ENCODE results near the gene TC2N. TPM values are rescaled to one million over a fixed set of nuclear protein-coding genes. Genes with fewer than 3 reads are reported as not detected.

The TC2N gene
- total and polyA plus RNA-seq, 2 donors, result 23.9 to 42.5 TPM

DNA sequence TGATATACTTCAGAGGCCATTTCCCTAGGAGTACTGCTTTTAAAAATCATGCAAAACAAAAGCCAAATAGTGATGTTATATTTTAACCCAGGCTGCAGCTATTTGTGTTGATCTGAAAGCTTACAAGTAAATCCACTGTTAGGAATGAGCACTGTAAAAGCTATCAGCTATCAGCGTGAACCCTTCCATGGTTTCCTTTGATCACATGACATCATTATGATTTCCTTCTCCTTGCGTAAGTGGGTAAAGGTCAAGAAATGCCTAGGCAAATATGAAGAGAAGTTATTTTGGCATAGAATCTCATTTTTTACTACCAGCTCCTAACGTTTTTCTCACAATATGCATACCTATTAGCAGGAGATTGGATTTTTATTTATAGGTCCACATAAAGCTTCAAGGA is 86.9 kb downstream of the TC2N start:
- Histone ChIP-seq H3K4me3 (ENCODE audit: low read length in 2 of 2) (no peak overlapping the region), H3K36me3 (ENCODE audit: control insufficient read depth in 2 of 2, insufficient read depth in 2 of 2, low read length in 1 of 2) (no peaks in the 10 kb centered on the region), H3K27ac (ENCODE audit: low read depth in 1 of 2, low read length in 1 of 2) (no peak overlapping the region), H3K4me1 (ENCODE audit: control insufficient read depth in 2 of 2, insufficient read depth in 2 of 2, low read length in 2 of 2) (no peaks in the 10 kb centered on the region), H3K9me3 (ENCODE audit: control insufficient read depth in 2 of 2, insufficient read depth in 1 of 2, low read length in 1 of 2) (no peaks in the 10 kb centered on the region), H3K27me3 (ENCODE audit: control insufficient read depth in 2 of 2, insufficient read depth in 1 of 2, low read length in 1 of 2) (no peaks in the 10 kb centered on the region)
- WGBS, result 77% methylated on average over 3 of the region's 3 CpGs
- DNase-seq (ENCODE audit: low read depth in 6 of 9, low spot score in 9 of 9), result no peak

DNA sequence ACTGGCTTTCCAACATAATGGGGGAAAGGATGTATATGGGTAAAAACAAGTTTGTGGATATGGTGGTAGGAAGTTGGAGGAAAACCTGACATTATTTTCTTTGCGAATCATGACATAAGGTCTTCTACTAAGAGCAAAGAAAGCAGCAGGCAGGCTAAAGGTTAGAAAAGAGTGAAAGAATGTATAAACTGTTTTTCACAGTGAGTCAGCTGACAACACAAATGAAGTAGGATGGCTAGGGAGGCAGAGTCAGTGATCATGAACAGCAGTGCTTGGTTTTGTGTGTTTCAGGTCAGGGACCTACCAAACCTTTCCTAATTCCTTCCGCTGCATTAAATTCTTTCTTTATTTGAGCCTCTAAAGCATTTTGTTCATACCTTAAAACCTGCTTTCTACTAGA is 89.1 kb downstream of the TC2N start:
- no peaks in the 10 kb centered on the region for H3K4me1 ChIP-seq (ENCODE audit: control insufficient read depth in 2 of 2, insufficient read depth in 2 of 2, low read length in 2 of 2)

DNA sequence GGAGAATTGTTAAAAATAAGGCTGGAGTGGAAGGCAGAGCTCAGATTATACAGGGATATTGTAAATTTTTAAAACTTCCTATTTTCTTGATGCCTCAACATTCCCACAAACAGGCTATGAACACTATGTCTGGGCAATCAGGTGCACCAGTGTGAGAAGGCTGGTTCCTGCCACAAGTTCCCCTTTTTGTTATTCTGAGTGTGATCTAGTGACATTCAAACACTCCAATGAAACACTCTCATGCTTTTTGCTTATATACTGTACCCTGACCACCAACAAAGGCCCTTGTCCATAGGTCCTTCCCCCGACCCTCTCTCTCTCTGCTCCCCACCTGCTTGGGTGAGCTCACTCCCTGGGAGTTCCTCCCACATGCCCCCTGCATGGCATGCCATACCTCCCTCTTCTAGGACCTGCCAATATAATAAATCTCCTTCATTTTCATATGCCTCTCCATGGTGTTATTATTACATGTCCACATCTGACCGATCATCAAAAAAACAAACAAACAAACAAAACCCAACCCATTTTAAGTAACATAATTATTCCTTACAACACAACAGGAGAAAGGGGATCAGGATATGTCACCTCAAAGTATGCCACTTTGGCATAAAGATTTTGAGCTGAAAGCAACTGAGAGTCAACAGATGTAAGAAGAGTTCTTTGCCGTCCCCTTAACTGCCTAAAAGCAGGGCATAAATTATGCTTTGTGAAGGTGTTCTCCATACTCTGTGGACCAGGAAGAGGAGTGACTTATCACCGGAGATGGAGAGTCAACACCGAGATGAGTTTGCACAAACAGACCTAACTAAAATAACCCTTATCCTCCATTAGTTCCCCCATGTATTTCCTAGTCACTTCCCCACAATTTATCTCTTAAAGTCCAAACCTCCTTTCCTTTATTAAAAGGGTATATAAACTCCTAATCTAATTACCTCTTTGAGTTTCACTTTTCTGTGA is 92.9 kb downstream of the TC2N start:
- no peak overlapping the region for H3K27ac ChIP-seq (ENCODE audit: low read depth in 1 of 2, low read length in 1 of 2)
- WGBS, result 46% methylated on average over 5 of the region's 5 CpGs
- no peak overlapping the region for H3K4me3 ChIP-seq (ENCODE audit: low read length in 2 of 2)
- H3K4me1 ChIP-seq (ENCODE audit: control insufficient read depth in 2 of 2, insufficient read depth in 2 of 2, low read length in 2 of 2), result no peaks in the 10 kb centered on the region
- no peaks in the 10 kb centered on the region for H3K27me3 ChIP-seq (ENCODE audit: control insufficient read depth in 2 of 2, insufficient read depth in 1 of 2, low read length in 1 of 2)
- DNase-seq (ENCODE audit: low read depth in 6 of 9, low spot score in 9 of 9), result no peak
- no peaks in the 10 kb centered on the region for H3K36me3 ChIP-seq (ENCODE audit: control insufficient read depth in 2 of 2, insufficient read depth in 2 of 2, low read length in 1 of 2)
- no peaks in the 10 kb centered on the region for H3K9me3 ChIP-seq (ENCODE audit: control insufficient read depth in 2 of 2, insufficient read depth in 1 of 2, low read length in 1 of 2)

More for the DNA sequence above, 89.1 kb downstream of the TC2N start:
- DNase-seq (ENCODE audit: low read depth in 6 of 9, low spot score in 9 of 9), result no peak
- Histone ChIP-seq H3K9me3 (ENCODE audit: control insufficient read depth in 2 of 2, insufficient read depth in 1 of 2, low read length in 1 of 2) (no peaks in the 10 kb centered on the region), H3K27me3 (ENCODE audit: control insufficient read depth in 2 of 2, insufficient read depth in 1 of 2, low read length in 1 of 2) (no peaks in the 10 kb centered on the region), H3K4me3 (ENCODE audit: low read length in 2 of 2) (no peak overlapping the region), H3K27ac (ENCODE audit: low read depth in 1 of 2, low read length in 1 of 2) (no peak overlapping the region), H3K36me3 (ENCODE audit: control insufficient read depth in 2 of 2, insufficient read depth in 2 of 2, low read length in 1 of 2) (no peaks in the 10 kb centered on the region)
- over 99% methylated on average over 2 of the region's 2 CpGs for WGBS

DNA sequence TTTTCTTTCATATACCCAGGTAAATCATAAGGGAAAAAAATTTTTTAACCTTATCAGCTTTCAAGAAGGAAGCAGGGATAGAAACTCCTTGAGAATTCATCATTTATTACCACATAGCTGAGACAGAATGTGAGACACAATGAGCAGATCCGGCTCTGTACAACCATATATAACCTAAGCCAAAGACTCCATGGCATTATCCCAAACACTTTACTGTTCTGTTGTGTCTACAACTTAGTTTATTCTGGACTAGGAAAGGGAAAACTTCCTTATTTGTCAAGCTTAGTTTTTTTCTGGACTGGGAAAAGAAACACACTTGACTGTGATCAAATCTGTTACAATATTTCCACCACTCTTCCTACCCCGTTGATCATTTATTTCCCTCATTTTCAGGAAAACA is 97.2 kb downstream of the TC2N start:
- no peaks in the 10 kb centered on the region for H3K27me3 ChIP-seq (ENCODE audit: control insufficient read depth in 2 of 2, insufficient read depth in 1 of 2, low read length in 1 of 2)
- no peak for DNase-seq (ENCODE audit: low read depth in 6 of 9, low spot score in 9 of 9)
- H3K4me1 ChIP-seq (ENCODE audit: control insufficient read depth in 2 of 2, insufficient read depth in 2 of 2, low read length in 2 of 2), result no peaks in the 10 kb centered on the region
- no peaks in the 10 kb centered on the region for H3K36me3 ChIP-seq (ENCODE audit: control insufficient read depth in 2 of 2, insufficient read depth in 2 of 2, low read length in 1 of 2)
- WGBS, result 98% methylated on average over 2 of the region's 2 CpGs
- H3K4me3 ChIP-seq (ENCODE audit: low read length in 2 of 2), result no peak overlapping the region
- H3K27ac ChIP-seq (ENCODE audit: low read depth in 1 of 2, low read length in 1 of 2), result no peak overlapping the region
- H3K9me3 ChIP-seq (ENCODE audit: control insufficient read depth in 2 of 2, insufficient read depth in 1 of 2, low read length in 1 of 2), result no peaks in the 10 kb centered on the region

DNA sequence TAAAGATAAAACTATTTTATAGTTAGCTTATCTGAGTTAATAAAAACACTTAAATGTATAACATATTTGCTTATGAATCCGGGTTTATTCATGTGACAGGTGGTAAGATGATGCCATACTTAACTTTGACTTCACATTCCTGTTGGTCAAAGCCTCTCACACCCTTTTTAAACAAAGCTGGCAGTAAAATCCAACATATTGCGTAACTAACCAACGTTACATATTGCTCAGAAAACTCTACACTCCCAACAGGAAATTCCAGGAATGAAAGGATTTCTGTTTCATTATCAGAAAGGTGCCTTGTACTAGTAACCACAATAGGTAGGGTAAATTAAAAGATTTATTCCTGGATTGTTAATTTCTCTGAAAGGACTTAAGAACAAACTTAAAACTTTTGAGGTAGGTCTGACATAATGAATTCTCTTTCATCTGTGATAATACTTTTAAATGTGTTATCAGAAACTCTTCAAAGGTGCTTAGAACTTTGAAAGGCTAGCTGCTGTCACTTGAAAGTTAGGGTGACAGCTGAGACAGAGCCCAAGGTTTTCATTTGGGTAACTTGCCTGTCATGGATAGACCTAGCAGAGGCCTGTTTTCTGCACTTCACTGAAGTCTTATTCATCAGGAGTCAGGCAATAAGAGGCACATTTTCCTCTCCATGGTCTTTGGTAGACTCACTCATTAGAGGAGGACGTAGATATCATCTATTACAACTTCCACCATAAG is 111.6 kb downstream of the TC2N start:
- H3K27ac ChIP-seq (ENCODE audit: low read depth in 1 of 2, low read length in 1 of 2), result no peak overlapping the region
- 85% methylated on average over 4 of the region's 4 CpGs for WGBS
- H3K36me3 ChIP-seq (ENCODE audit: control insufficient read depth in 2 of 2, insufficient read depth in 2 of 2, low read length in 1 of 2), result no peaks in the 10 kb centered on the region
- H3K4me1 ChIP-seq (ENCODE audit: control insufficient read depth in 2 of 2, insufficient read depth in 2 of 2, low read length in 2 of 2), result no peaks in the 10 kb centered on the region
- peaks cover 3 to 10% of the 10 kb centered on the region in 2 donors for H3K9me3 ChIP-seq (ENCODE audit: control insufficient read depth in 2 of 2, insufficient read depth in 1 of 2, low read length in 1 of 2)
- DNase-seq (ENCODE audit: low read depth in 6 of 9, low spot score in 9 of 9), result no peak
- no peak overlapping the region for H3K4me3 ChIP-seq (ENCODE audit: low read length in 2 of 2)
- no peaks in the 10 kb centered on the region for H3K27me3 ChIP-seq (ENCODE audit: control insufficient read depth in 2 of 2, insufficient read depth in 1 of 2, low read length in 1 of 2)

DNA sequence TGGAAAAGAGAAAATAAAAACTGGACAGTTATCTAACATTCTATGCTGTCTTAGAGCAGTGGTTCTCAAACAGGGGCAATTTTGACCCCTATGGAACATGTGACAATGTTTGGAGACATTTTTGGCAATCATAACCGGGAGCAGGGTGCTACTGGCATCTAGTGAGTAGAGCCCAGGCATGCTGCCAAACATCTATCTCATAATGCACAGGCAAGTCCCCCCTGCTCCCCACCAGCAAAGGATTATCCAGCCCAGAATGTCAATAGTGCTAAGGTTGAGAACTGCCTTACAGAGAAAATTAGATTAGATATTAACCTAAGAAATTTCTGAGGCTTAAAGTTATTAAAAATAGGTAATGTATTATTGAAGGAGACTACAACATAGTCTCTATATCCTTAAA is 112.5 kb downstream of the TC2N start:
- Histone ChIP-seq H3K27ac (ENCODE audit: low read depth in 1 of 2, low read length in 1 of 2) (no peak overlapping the region), H3K9me3 (ENCODE audit: control insufficient read depth in 2 of 2, insufficient read depth in 1 of 2, low read length in 1 of 2) (peaks cover 0 to under 1% of the 10 kb centered on the region in 2 donors), H3K4me3 (ENCODE audit: low read length in 2 of 2) (no peak overlapping the region), H3K27me3 (ENCODE audit: control insufficient read depth in 2 of 2, insufficient read depth in 1 of 2, low read length in 1 of 2) (no peaks in the 10 kb centered on the region), H3K36me3 (ENCODE audit: control insufficient read depth in 2 of 2, insufficient read depth in 2 of 2, low read length in 1 of 2) (no peaks in the 10 kb centered on the region), H3K4me1 (ENCODE audit: control insufficient read depth in 2 of 2, insufficient read depth in 2 of 2, low read length in 2 of 2) (no peaks in the 10 kb centered on the region)
- WGBS, result 98% methylated on average over 1 of the region's 1 CpG
- DNase-seq (ENCODE audit: low read depth in 6 of 9, low spot score in 9 of 9), result no peak

DNA sequence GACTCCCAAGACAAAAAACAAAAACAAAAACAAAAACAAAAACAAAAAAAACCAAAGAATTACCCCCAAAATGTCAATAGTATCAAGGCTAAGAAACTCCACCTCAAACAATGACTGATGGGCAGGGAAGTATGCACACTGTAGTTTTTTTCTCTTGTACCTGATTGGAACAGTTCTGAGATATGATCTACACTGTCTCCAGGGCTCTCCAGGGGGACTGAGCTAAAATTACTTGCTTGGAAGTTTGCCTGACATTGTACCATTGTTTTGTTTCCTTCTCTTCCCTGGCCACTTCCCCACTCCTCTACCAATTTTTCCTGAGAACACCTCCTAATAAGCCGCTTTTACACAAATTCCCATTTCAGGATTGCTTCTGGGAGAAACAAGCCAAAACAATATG is 113.2 kb downstream of the TC2N start:
- Histone ChIP-seq H3K9me3 (ENCODE audit: control insufficient read depth in 2 of 2, insufficient read depth in 1 of 2, low read length in 1 of 2) (no peaks in the 10 kb centered on the region), H3K4me1 (ENCODE audit: control insufficient read depth in 2 of 2, insufficient read depth in 2 of 2, low read length in 2 of 2) (no peaks in the 10 kb centered on the region), H3K27ac (ENCODE audit: low read depth in 1 of 2, low read length in 1 of 2) (no peak overlapping the region), H3K27me3 (ENCODE audit: control insufficient read depth in 2 of 2, insufficient read depth in 1 of 2, low read length in 1 of 2) (no peaks in the 10 kb centered on the region), H3K36me3 (ENCODE audit: control insufficient read depth in 2 of 2, insufficient read depth in 2 of 2, low read length in 1 of 2) (no peaks in the 10 kb centered on the region), H3K4me3 (ENCODE audit: low read length in 2 of 2) (no peak overlapping the region)
- DNase-seq (ENCODE audit: low read depth in 6 of 9, low spot score in 9 of 9), result no peak
- WGBS, result 96% methylated on average over 1 of the region's 1 CpG

DNA sequence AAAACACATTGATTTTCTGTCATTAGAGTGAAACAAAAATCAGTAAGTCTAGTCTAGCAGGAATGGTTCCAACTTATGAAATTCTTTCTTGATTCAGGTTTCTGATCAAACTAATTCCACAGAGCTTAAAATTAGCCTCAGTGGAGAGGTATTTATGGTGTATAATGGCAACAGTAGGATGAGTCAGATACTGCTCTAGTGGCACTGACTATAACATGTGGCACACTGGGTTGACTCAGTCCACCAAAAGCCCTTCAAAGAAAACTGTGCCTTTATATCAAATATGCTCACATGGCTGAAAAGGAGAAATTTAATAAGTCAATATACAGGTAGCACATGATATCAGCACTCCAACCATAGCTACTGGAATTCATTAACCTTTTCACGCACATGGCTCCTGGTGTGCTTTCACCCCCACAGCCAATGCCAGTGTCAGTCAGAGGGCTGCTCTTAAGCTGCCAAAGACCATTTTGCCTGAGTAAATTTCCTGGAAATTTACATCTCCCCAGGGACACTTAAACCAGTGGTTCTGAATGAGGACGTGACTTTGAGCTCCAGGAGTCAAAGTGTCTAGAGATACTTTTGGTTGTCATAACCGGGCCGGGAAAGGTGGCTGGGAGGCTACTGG is 113.7 kb downstream of the TC2N start:
- Histone ChIP-seq H3K4me3 (ENCODE audit: low read length in 2 of 2) (no peak overlapping the region), H3K4me1 (ENCODE audit: control insufficient read depth in 2 of 2, insufficient read depth in 2 of 2, low read length in 2 of 2) (no peaks in the 10 kb centered on the region), H3K9me3 (ENCODE audit: control insufficient read depth in 2 of 2, insufficient read depth in 1 of 2, low read length in 1 of 2) (no peaks in the 10 kb centered on the region), H3K36me3 (ENCODE audit: control insufficient read depth in 2 of 2, insufficient read depth in 2 of 2, low read length in 1 of 2) (no peaks in the 10 kb centered on the region), H3K27ac (ENCODE audit: low read depth in 1 of 2, low read length in 1 of 2) (no peak overlapping the region), H3K27me3 (ENCODE audit: control insufficient read depth in 2 of 2, insufficient read depth in 1 of 2, low read length in 1 of 2) (no peaks in the 10 kb centered on the region)
- WGBS, result 88% methylated on average over 4 of the region's 4 CpGs
- DNase-seq (ENCODE audit: low read depth in 6 of 9, low spot score in 9 of 9), result no peak

DNA sequence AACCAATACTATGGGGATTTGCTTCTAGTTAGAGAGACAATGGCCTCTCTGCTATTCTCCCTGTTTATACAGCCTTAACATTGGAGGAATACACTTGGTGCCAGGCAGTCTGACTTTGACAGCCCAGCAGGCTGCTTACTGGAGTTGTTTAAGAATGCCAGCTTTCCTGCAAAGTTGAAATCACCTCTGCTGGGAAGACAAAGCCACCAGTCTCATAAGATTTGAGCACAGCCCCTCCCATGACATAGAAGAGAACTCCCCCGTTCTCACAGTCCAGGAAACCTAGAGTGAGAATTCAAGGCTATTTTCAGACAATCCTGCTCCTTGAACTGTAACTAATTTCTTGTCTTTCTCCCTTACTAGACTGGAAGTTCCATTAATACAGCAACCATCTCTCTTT is 114.4 kb downstream of the TC2N start:
- Histone ChIP-seq H3K4me1 (ENCODE audit: control insufficient read depth in 2 of 2, insufficient read depth in 2 of 2, low read length in 2 of 2) (no peaks in the 10 kb centered on the region), H3K27ac (ENCODE audit: low read depth in 1 of 2, low read length in 1 of 2) (no peak overlapping the region), H3K9me3 (ENCODE audit: control insufficient read depth in 2 of 2, insufficient read depth in 1 of 2, low read length in 1 of 2) (no peaks in the 10 kb centered on the region), H3K4me3 (ENCODE audit: low read length in 2 of 2) (no peak overlapping the region), H3K27me3 (ENCODE audit: control insufficient read depth in 2 of 2, insufficient read depth in 1 of 2, low read length in 1 of 2) (no peaks in the 10 kb centered on the region), H3K36me3 (ENCODE audit: control insufficient read depth in 2 of 2, insufficient read depth in 2 of 2, low read length in 1 of 2) (no peaks in the 10 kb centered on the region)
- DNase-seq (ENCODE audit: low read depth in 6 of 9, low spot score in 9 of 9), result no peak
- 94% methylated on average over 1 of the region's 1 CpG for WGBS
